ENCODE measurements around the gene AVEN. TPM values are rescaled to one million over a fixed set of nuclear protein-coding genes. Genes with fewer than 3 reads are reported as not detected.

The AVEN gene
- total and polyA plus RNA-seq, 2 donors (not counting 3 experiments of a cell fraction or from before 2014, with no cell fraction given): 7.7 to 23.3 TPM

GRCh38 chr15:33913459-33913858 is 125.5 kb downstream of the AVEN start:
- no peak overlapping the region for H3K4me2 ChIP-seq (ENCODE audit: insufficient read depth, low read length)
- DNase-seq (ENCODE audit: low read depth, low spot score): no peak
- no peaks in the 10 kb centered on the region for H3K79me2 ChIP-seq (ENCODE audit: control insufficient read depth, insufficient read depth, low read length)
- H3K9ac ChIP-seq (replicated peaks; ENCODE audit: extremely low read depth, insufficient read depth, low read length): no peak overlapping the region
- ChIA-PET CTCF (no interaction called here), POLR2A (no interaction called here)
- no peak for FAIRE-seq
- no peaks in the 10 kb centered on the region for H3K36me3 ChIP-seq (ENCODE audit: control insufficient read depth in 2 of 2, extremely low read depth in 1 of 2, insufficient read depth in 2 of 2, low read length in 2 of 2)
- no peaks in the 10 kb centered on the region for H3K9me3 ChIP-seq (replicated peaks; ENCODE audit: control insufficient read depth, insufficient read depth, low read length)
- dilution Hi-C loops (cut with MboI; ENCODE audit: extremely low pct_ligation_motif_present, low sequenced_read_pairs) (no loop called here), intact Hi-C loops (cut with micrococcal nuclease) (no loop called here)
- peaks cover 14% of the 10 kb centered on the region for H3K4me1 ChIP-seq (ENCODE audit: control insufficient read depth, extremely low read depth, insufficient read depth, low read length)
- no peaks in the 10 kb centered on the region for H3K9me1 ChIP-seq (replicated peaks; ENCODE audit: control insufficient read depth, extremely low read depth, insufficient read depth, low read length)
- no peak overlapping the region for H3K27ac ChIP-seq (ENCODE audit: insufficient read depth, low read depth, low read length)
- no peaks in the 10 kb centered on the region for H3K27me3 ChIP-seq (ENCODE audit: control insufficient read depth in 2 of 2, insufficient read depth in 2 of 2, low read length in 2 of 2)
- H4K20me1 ChIP-seq (replicated peaks; ENCODE audit: control insufficient read depth, extremely low read depth, insufficient read depth, low read length): no peaks in the 10 kb centered on the region
- BruUV-seq (replicated peaks): no TSS peak
- no peak overlapping the region for H2AFZ ChIP-seq (ENCODE audit: low read depth, low read length)
- H3K4me3 ChIP-seq (replicated peaks in 1 of 3; ENCODE audit: insufficient read depth in 1 of 3, low read depth in 1 of 3, low read length in 3 of 3): no peak overlapping the region
- TF ChIP-seq POLR2AphosphoS5 (IDR thresholded peaks at IDR 0.05; ENCODE audit: insufficient read depth, low read depth, low read length) (no peak), POLR2A (IDR thresholded peaks at IDR 0.05; ENCODE audit: low read depth, low read length) (no peak), EZH2 (IDR thresholded peaks at IDR 0.05; ENCODE audit: borderline replicate concordance, low read depth, low read length, severe bottlenecking) (no peak), FOS (IDR thresholded peaks at IDR 0.05; ENCODE audit: borderline replicate concordance, insufficient read depth, low read length) (peak; percentile 26), CTCF (IDR thresholded peaks at IDR 0.05; ENCODE audit: extremely low read depth in 1 of 2, insufficient read depth in 1 of 2, low read depth in 1 of 2, low read length in 2 of 2) (no peak)

GRCh38 chr15:33912326-33912725 is 126.7 kb downstream of the AVEN start:
- Histone ChIP-seq H4K20me1 (replicated peaks; ENCODE audit: control insufficient read depth, extremely low read depth, insufficient read depth, low read length) (no peaks in the 10 kb centered on the region), H3K4me3 (replicated peaks in 1 of 3; ENCODE audit: insufficient read depth in 1 of 3, low read depth in 1 of 3, low read length in 3 of 3) (no peak overlapping the region), H3K27me3 (ENCODE audit: control insufficient read depth in 2 of 2, insufficient read depth in 2 of 2, low read length in 2 of 2) (no peaks in the 10 kb centered on the region), H3K9ac (replicated peaks; ENCODE audit: extremely low read depth, insufficient read depth, low read length) (no peak overlapping the region), H3K9me1 (replicated peaks; ENCODE audit: control insufficient read depth, extremely low read depth, insufficient read depth, low read length) (no peaks in the 10 kb centered on the region), H3K4me1 (ENCODE audit: control insufficient read depth, extremely low read depth, insufficient read depth, low read length) (peaks cover 17% of the 10 kb centered on the region), H3K4me2 (ENCODE audit: insufficient read depth, low read length) (no peak overlapping the region), H3K79me2 (ENCODE audit: control insufficient read depth, insufficient read depth, low read length) (no peaks in the 10 kb centered on the region), H2AFZ (ENCODE audit: low read depth, low read length) (no peak overlapping the region), H3K9me3 (replicated peaks; ENCODE audit: control insufficient read depth, insufficient read depth, low read length) (no peaks in the 10 kb centered on the region), H3K36me3 (ENCODE audit: control insufficient read depth in 2 of 2, extremely low read depth in 1 of 2, insufficient read depth in 2 of 2, low read length in 2 of 2) (no peaks in the 10 kb centered on the region), H3K27ac (ENCODE audit: insufficient read depth, low read depth, low read length) (no peak overlapping the region)
- FAIRE-seq (no peak), DNase-seq (ENCODE audit: low read depth, low spot score) (no peak)
- TF ChIP-seq EZH2 (IDR thresholded peaks at IDR 0.05; ENCODE audit: borderline replicate concordance, low read depth, low read length, severe bottlenecking) (no peak), MYC (IDR thresholded peaks at IDR 0.05; ENCODE audit: low read depth, low read length) (no peak), POLR2AphosphoS5 (IDR thresholded peaks at IDR 0.05; ENCODE audit: insufficient read depth, low read depth, low read length) (no peak), CTCF (IDR thresholded peaks at IDR 0.05; ENCODE audit: extremely low read depth in 1 of 2, insufficient read depth in 1 of 2, low read depth in 1 of 2, low read length in 2 of 2) (no peak), JUN (IDR thresholded peaks at IDR 0.05; ENCODE audit: borderline replicate concordance, insufficient read depth, insufficient read length, low read depth) (no peak), POLR2A (IDR thresholded peaks at IDR 0.05; ENCODE audit: low read depth, low read length) (no peak), MAX (IDR thresholded peaks at IDR 0.05; ENCODE audit: insufficient read depth, insufficient read length) (no peak), FOS (IDR thresholded peaks at IDR 0.05; ENCODE audit: borderline replicate concordance, insufficient read depth, low read length) (no peak), GATA2 (IDR thresholded peaks at IDR 0.05; ENCODE audit: insufficient read depth, insufficient read length, low read depth, low read length) (no peak)
- ChIA-PET POLR2A (no interaction called here), CTCF (no interaction called here)
- dilution Hi-C loops (cut with MboI; ENCODE audit: extremely low pct_ligation_motif_present, low sequenced_read_pairs): no loop called here
- intact Hi-C loops (cut with micrococcal nuclease): no loop called here
- no TSS peak for BruUV-seq (replicated peaks)

All from endothelial cell of umbilical vein (primary cell).